ENCODE measurements around the gene UCN3.

DNA sequence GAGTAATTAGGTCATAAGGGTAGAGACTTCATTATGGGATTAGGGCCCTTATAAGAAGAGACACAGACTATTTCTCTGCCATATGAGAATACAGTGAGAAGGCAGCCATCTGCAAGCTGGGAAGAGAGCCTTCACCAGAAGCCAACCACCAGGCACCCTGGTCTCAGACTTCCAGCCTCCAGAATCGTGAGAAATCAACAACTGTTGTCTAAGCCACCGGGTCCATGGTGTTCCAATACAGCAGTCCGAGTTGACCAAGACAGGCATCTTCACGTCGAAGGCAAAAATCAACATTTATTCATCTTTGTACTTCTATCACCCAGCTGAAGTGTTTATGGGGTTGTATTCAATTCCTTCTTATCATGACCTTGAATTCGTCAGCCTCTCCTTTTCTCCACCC, 34.6 kb downstream of the UCN3 start:
- TF ChIP-seq, protein P1, sequence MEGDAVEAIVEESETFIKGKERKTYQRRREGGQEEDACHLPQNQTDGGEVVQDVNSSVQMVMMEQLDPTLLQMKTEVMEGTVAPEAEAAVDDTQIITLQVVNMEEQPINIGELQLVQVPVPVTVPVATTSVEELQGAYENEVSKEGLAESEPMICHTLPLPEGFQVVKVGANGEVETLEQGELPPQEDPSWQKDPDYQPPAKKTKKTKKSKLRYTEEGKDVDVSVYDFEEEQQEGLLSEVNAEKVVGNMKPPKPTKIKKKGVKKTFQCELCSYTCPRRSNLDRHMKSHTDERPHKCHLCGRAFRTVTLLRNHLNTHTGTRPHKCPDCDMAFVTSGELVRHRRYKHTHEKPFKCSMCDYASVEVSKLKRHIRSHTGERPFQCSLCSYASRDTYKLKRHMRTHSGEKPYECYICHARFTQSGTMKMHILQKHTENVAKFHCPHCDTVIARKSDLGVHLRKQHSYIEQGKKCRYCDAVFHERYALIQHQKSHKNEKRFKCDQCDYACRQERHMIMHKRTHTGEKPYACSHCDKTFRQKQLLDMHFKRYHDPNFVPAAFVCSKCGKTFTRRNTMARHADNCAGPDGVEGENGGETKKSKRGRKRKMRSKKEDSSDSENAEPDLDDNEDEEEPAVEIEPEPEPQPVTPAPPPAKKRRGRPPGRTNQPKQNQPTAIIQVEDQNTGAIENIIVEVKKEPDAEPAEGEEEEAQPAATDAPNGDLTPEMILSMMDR (IDR thresholded peaks at IDR 0.05), result no peak
- no peak for TF ChIP-seq POLR2A (IDR thresholded peaks at IDR 0.05)
